Measurements from ENCODE around the gene JMJD7. TPM values are rescaled to one million over a fixed set of nuclear protein-coding genes. Genes with fewer than 3 reads are reported as not detected.

Gene JMJD7
- total RNA-seq, 1 experiment from 2014 or later: 10.9 TPM

- no TSS peak for BruUV-seq (replicated peaks)
- Histone ChIP-seq H3K4me1 (no peaks in the 10 kb centered on the region), H3K27me3 (replicated peaks; ENCODE audit: control insufficient read depth, insufficient read depth, low read length) (no peaks in the 10 kb centered on the region), H3K9me3 (no peaks in the 10 kb centered on the region), H3K4me3 (ENCODE audit: low read depth, low read length) (no peak overlapping the region), H3K36me3 (ENCODE audit: control insufficient read depth, insufficient read depth, low read length) (no peaks in the 10 kb centered on the region; the same call in 1 of the 2 replicates)
- POLR2A ChIA-PET: no interaction called here
- Mint-ChIP-seq H3K27ac (ENCODE audit: unreplicated experiment) (no peak overlapping the region), H3K4me3 (ENCODE audit: unreplicated experiment) (no peak overlapping the region), H3K36me3 (ENCODE audit: insufficient read depth, unreplicated experiment) (no peaks in the 10 kb centered on the region), H3K9me3 (ENCODE audit: unreplicated experiment) (no peaks in the 10 kb centered on the region), H3K4me1 (ENCODE audit: low read depth, unreplicated experiment) (no peaks in the 10 kb centered on the region), H3K27me3 (ENCODE audit: insufficient read depth, unreplicated experiment) (no peaks in the 10 kb centered on the region)
- intact Hi-C loops (cut with micrococcal nuclease; ENCODE audit: unreplicated experiment): no loop called here
- no peak for DNase-seq
- CTCF ChIA-PET: interaction anchor here (0.6 kb wide), 1 partner anchor 42 kb away, joined by 7 read pairs; no protein-coding TSS in a partner anchor
- TF ChIP-seq, protein P1, sequence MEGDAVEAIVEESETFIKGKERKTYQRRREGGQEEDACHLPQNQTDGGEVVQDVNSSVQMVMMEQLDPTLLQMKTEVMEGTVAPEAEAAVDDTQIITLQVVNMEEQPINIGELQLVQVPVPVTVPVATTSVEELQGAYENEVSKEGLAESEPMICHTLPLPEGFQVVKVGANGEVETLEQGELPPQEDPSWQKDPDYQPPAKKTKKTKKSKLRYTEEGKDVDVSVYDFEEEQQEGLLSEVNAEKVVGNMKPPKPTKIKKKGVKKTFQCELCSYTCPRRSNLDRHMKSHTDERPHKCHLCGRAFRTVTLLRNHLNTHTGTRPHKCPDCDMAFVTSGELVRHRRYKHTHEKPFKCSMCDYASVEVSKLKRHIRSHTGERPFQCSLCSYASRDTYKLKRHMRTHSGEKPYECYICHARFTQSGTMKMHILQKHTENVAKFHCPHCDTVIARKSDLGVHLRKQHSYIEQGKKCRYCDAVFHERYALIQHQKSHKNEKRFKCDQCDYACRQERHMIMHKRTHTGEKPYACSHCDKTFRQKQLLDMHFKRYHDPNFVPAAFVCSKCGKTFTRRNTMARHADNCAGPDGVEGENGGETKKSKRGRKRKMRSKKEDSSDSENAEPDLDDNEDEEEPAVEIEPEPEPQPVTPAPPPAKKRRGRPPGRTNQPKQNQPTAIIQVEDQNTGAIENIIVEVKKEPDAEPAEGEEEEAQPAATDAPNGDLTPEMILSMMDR (IDR thresholded peaks at IDR 0.05; ENCODE audit: insufficient read depth in 1 of 2, low read depth in 1 of 2, low read length in 1 of 2, severe bottlenecking in 1 of 2, unreplicated experiment in 1 of 2): no peak
Measured at GRCh38 chr15:41839781-41840491, 12.0 kb downstream of the JMJD7 start.

DNA sequence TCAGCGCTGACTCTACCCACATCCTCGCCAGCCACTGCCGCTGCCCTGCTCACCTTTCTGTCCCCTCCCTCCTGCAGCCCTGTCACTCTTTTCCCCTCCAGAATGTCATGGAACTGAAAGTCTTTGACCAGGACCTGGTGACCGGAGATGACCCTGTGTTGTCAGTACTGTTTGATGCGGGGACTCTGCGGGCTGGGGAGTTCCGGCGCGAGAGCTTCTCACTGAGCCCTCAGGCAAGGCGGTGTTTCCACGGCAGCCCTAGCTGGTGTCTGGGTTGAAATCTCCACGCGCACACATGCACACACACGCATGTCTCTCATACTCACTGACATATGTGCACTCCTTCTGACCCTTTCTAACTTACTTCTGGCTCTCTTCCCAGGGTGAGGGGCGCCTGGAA, 12.8 kb downstream of the JMJD7 start:
- no peaks in the 10 kb centered on the region for H3K4me1 Mint-ChIP-seq (ENCODE audit: low read depth, unreplicated experiment)
- H3K4me1 ChIP-seq: no peaks in the 10 kb centered on the region
- no peak overlapping the region for H3K27ac Mint-ChIP-seq (ENCODE audit: unreplicated experiment)
- H3K27me3 Mint-ChIP-seq (ENCODE audit: insufficient read depth, unreplicated experiment): no peaks in the 10 kb centered on the region
- ChIA-PET POLR2A (no interaction called here), CTCF (no interaction called here)
- no peak for DNase-seq
- TF ChIP-seq, protein P1 (IDR thresholded peaks at IDR 0.05; ENCODE audit: insufficient read depth in 1 of 2, low read depth in 1 of 2, low read length in 1 of 2, severe bottlenecking in 1 of 2, unreplicated experiment in 1 of 2): no peak
- no peaks in the 10 kb centered on the region for H3K36me3 Mint-ChIP-seq (ENCODE audit: insufficient read depth, unreplicated experiment)
- H3K36me3 ChIP-seq (ENCODE audit: control insufficient read depth, insufficient read depth, low read length): no peaks in the 10 kb centered on the region; the same call in 1 of the 2 replicates
- intact Hi-C loops (cut with micrococcal nuclease; ENCODE audit: unreplicated experiment): no loop called here
- no peak overlapping the region for H3K4me3 Mint-ChIP-seq (ENCODE audit: unreplicated experiment)
- no peaks in the 10 kb centered on the region for H3K9me3 Mint-ChIP-seq (ENCODE audit: unreplicated experiment)
- no peak overlapping the region for H3K4me3 ChIP-seq (ENCODE audit: low read depth, low read length)
- no TSS peak for BruUV-seq (replicated peaks)
- H3K27me3 ChIP-seq (replicated peaks; ENCODE audit: control insufficient read depth, insufficient read depth, low read length): no peaks in the 10 kb centered on the region
- no peaks in the 10 kb centered on the region for H3K9me3 ChIP-seq

DNA sequence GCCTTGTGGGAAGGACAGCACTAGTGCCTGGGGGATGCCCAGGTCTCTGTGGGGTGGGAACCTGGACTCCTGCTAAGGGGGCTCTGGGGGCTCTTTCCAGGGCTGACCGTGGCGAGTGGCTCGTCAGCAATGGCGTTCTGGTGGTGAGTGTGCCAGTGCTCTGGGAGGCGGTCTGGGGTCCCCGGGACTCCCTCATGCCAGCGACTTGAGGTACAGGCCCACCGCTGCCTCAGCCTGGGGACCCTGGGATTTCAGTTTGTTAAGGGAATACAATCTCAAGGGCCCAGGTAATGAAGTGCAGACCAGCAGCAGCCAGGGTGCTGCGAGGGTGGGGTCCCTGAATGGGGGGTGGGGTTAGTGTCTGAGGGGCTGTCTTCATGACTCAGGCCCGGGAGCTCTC, 13.2 kb downstream of the JMJD7 start:
- Mint-ChIP-seq H3K4me3 (ENCODE audit: unreplicated experiment) (no peak overlapping the region), H3K36me3 (ENCODE audit: insufficient read depth, unreplicated experiment) (no peaks in the 10 kb centered on the region), H3K9me3 (ENCODE audit: unreplicated experiment) (no peaks in the 10 kb centered on the region), H3K27ac (ENCODE audit: unreplicated experiment) (no peak overlapping the region), H3K27me3 (ENCODE audit: insufficient read depth, unreplicated experiment) (no peaks in the 10 kb centered on the region), H3K4me1 (ENCODE audit: low read depth, unreplicated experiment) (no peaks in the 10 kb centered on the region)
- intact Hi-C loops (cut with micrococcal nuclease; ENCODE audit: unreplicated experiment): no loop called here
- TF ChIP-seq, protein P1 (IDR thresholded peaks at IDR 0.05; ENCODE audit: insufficient read depth in 1 of 2, low read depth in 1 of 2, low read length in 1 of 2, severe bottlenecking in 1 of 2, unreplicated experiment in 1 of 2): no peak
- CTCF ChIA-PET: no interaction called here
- Histone ChIP-seq H3K27me3 (replicated peaks; ENCODE audit: control insufficient read depth, insufficient read depth, low read length) (no peaks in the 10 kb centered on the region), H3K4me3 (ENCODE audit: low read depth, low read length) (no peak overlapping the region), H3K4me1 (no peaks in the 10 kb centered on the region), H3K9me3 (no peaks in the 10 kb centered on the region), H3K36me3 (ENCODE audit: control insufficient read depth, insufficient read depth, low read length) (no peaks in the 10 kb centered on the region; the same call in 1 of the 2 replicates)
- POLR2A ChIA-PET: no interaction called here
- BruUV-seq (replicated peaks): no TSS peak
- no peak for DNase-seq
